ENCODE results near the gene DNAH2. TPM values are rescaled to one million over a fixed set of nuclear protein-coding genes. Genes with fewer than 3 reads are reported as not detected.

Gene DNAH2
- total and polyA plus RNA-seq, 2 experiments from 2014 or later = 0.38 TPM; not detected in 1

DNA sequence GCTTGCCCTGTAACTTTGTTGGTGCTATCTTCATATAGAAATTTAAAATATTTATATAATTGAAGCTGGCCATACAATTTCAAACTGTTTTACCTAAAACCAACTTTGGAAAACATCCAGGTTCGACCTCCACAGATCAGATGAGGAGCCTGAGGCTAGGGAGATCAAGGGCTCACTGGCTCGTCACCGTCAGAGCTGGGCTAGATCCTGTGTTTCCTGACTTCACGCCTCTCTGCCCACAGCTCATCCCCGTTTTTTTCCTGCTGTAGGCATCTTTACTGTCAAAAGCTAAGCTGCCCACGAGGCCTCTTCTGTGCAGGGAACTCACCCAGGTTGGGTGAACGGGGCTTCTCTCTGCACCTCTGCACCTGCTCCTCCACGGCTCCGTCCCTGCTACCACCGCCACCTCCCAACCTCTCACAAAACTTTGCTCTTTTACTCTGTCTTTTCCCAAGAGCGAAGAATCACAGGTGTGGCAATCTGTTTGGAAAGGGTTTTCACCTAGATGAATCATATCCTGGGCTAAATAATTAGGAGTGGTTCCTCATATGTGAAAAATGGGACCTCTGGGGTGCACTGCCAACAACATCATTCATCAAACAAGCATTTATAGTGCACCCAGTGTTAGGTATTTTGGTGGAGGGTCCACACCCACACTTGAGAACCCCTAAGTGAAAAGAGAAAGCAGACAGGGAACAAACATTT is 91.7 kb downstream of the DNAH2 start:
- no peak overlapping the region for H3K4me2 ChIP-seq
- no peak overlapping the region for H3K4me3 Mint-ChIP-seq
- H4K20me1 ChIP-seq (replicated peaks; ENCODE audit: insufficient read depth) = no peaks in the 10 kb centered on the region
- H3K36me3 Mint-ChIP-seq (ENCODE audit: low read depth) = no peaks in the 10 kb centered on the region
- ATAC-seq (no peak), DNase-seq (ENCODE audit: low spot score) (no peak)
- peaks cover 4% of the 10 kb centered on the region for H3K27me3 Mint-ChIP-seq (ENCODE audit: insufficient read depth, low read depth, poor library complexity)
- no peak overlapping the region for H3K27ac ChIP-seq (ENCODE audit: low read depth)
- no peaks in the 10 kb centered on the region for H3K4me1 ChIP-seq (ENCODE audit: insufficient read depth)
- no peaks in the 10 kb centered on the region for H3K9me2 ChIP-seq (ENCODE audit: insufficient read depth)
- H2AFZ ChIP-seq = no peak overlapping the region
- H3K27me3 ChIP-seq (ENCODE audit: insufficient read depth) = no peaks in the 10 kb centered on the region
- H3K79me2 ChIP-seq (replicated peaks; ENCODE audit: insufficient read depth) = no peaks in the 10 kb centered on the region
- no peak overlapping the region for H3K27ac Mint-ChIP-seq
- no peak overlapping the region for H3K4me3 ChIP-seq
- no peaks in the 10 kb centered on the region for H3K4me1 Mint-ChIP-seq
- no peaks in the 10 kb centered on the region for H3F3A ChIP-seq (replicated peaks; ENCODE audit: low read depth)
- H3K9me3 Mint-ChIP-seq = no peaks in the 10 kb centered on the region; the same call in 2 of the 3 replicates
- H3K36me3 ChIP-seq (ENCODE audit: insufficient read depth) = no peaks in the 10 kb centered on the region
- TF ChIP-seq STAT1 (IDR thresholded peaks at IDR 0.05; ENCODE audit: unreplicated experiment) (no peak), EZH2 (IDR thresholded peaks at IDR 0.05; ENCODE audit: low read depth, unreplicated experiment) (no peak), EZH2phosphoT487 (IDR thresholded peaks at IDR 0.05; ENCODE audit: unreplicated experiment) (no peak), ZNF114 (CRISPR knock-in tag; IDR thresholded peaks at IDR 0.05) (no peak), ZNF331 (CRISPR knock-in tag; IDR thresholded peaks at IDR 0.05; ENCODE audit: low read depth) (no peak), JUNB (IDR thresholded peaks at IDR 0.05; ENCODE audit: unreplicated experiment) (no peak), POLR2AphosphoS5 (IDR thresholded peaks at IDR 0.05; ENCODE audit: low read depth) (no peak), NANOG (IDR thresholded peaks at IDR 0.05; ENCODE audit: borderline replicate concordance) (no peak), CREB1 (CRISPR knock-in tag; IDR thresholded peaks at IDR 0.05; ENCODE audit: low read depth) (no peak)
- TF ChIP-seq, protein P1, sequence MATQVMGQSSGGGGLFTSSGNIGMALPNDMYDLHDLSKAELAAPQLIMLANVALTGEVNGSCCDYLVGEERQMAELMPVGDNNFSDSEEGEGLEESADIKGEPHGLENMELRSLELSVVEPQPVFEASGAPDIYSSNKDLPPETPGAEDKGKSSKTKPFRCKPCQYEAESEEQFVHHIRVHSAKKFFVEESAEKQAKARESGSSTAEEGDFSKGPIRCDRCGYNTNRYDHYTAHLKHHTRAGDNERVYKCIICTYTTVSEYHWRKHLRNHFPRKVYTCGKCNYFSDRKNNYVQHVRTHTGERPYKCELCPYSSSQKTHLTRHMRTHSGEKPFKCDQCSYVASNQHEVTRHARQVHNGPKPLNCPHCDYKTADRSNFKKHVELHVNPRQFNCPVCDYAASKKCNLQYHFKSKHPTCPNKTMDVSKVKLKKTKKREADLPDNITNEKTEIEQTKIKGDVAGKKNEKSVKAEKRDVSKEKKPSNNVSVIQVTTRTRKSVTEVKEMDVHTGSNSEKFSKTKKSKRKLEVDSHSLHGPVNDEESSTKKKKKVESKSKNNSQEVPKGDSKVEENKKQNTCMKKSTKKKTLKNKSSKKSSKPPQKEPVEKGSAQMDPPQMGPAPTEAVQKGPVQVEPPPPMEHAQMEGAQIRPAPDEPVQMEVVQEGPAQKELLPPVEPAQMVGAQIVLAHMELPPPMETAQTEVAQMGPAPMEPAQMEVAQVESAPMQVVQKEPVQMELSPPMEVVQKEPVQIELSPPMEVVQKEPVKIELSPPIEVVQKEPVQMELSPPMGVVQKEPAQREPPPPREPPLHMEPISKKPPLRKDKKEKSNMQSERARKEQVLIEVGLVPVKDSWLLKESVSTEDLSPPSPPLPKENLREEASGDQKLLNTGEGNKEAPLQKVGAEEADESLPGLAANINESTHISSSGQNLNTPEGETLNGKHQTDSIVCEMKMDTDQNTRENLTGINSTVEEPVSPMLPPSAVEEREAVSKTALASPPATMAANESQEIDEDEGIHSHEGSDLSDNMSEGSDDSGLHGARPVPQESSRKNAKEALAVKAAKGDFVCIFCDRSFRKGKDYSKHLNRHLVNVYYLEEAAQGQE (IDR thresholded peaks at IDR 0.05; ENCODE audit: unreplicated experiment) = no peak
- TF ChIP-seq, protein P2, sequence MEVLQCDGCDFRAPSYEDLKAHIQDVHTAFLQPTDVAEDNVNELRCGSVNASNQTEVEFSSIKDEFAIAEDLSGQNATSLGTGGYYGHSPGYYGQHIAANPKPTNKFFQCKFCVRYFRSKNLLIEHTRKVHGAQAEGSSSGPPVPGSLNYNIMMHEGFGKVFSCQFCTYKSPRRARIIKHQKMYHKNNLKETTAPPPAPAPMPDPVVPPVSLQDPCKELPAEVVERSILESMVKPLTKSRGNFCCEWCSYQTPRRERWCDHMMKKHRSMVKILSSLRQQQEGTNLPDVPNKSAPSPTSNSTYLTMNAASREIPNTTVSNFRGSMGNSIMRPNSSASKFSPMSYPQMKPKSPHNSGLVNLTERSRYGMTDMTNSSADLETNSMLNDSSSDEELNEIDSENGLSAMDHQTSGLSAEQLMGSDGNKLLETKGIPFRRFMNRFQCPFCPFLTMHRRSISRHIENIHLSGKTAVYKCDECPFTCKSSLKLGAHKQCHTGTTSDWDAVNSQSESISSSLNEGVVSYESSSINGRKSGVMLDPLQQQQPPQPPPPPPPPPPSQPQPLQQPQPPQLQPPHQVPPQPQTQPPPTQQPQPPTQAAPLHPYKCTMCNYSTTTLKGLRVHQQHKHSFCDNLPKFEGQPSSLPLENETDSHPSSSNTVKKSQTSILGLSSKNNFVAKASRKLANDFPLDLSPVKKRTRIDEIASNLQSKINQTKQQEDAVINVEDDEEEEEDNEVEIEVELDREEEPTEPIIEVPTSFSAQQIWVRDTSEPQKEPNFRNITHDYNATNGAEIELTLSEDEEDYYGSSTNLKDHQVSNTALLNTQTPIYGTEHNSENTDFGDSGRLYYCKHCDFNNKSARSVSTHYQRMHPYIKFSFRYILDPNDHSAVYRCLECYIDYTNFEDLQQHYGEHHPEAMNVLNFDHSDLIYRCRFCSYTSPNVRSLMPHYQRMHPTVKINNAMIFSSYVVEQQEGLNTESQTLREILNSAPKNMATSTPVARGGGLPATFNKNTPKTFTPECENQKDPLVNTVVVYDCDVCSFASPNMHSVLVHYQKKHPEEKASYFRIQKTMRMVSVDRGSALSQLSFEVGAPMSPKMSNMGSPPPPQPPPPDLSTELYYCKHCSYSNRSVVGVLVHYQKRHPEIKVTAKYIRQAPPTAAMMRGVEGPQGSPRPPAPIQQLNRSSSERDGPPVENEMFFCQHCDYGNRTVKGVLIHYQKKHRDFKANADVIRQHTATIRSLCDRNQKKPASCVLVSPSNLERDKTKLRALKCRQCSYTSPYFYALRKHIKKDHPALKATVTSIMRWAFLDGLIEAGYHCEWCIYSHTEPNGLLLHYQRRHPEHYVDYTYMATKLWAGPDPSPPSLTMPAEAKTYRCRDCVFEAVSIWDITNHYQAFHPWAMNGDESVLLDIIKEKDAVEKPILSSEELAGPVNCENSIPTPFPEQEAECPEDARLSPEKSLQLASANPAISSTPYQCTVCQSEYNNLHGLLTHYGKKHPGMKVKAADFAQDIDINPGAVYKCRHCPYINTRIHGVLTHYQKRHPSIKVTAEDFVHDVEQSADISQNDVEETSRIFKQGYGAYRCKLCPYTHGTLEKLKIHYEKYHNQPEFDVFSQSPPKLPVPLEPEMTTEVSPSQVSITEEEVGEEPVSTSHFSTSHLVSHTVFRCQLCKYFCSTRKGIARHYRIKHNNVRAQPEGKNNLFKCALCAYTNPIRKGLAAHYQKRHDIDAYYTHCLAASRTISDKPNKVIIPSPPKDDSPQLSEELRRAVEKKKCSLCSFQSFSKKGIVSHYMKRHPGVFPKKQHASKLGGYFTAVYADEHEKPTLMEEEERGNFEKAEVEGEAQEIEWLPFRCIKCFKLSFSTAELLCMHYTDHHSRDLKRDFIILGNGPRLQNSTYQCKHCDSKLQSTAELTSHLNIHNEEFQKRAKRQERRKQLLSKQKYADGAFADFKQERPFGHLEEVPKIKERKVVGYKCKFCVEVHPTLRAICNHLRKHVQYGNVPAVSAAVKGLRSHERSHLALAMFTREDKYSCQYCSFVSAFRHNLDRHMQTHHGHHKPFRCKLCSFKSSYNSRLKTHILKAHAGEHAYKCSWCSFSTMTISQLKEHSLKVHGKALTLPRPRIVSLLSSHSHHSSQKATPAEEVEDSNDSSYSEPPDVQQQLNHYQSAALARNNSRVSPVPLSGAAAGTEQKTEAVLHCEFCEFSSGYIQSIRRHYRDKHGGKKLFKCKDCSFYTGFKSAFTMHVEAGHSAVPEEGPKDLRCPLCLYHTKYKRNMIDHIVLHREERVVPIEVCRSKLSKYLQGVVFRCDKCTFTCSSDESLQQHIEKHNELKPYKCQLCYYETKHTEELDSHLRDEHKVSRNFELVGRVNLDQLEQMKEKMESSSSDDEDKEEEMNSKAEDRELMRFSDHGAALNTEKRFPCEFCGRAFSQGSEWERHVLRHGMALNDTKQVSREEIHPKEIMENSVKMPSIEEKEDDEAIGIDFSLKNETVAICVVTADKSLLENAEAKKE (CRISPR knock-in tag; IDR thresholded peaks at IDR 0.05) = no peak
- TF ChIP-seq, protein P3, sequence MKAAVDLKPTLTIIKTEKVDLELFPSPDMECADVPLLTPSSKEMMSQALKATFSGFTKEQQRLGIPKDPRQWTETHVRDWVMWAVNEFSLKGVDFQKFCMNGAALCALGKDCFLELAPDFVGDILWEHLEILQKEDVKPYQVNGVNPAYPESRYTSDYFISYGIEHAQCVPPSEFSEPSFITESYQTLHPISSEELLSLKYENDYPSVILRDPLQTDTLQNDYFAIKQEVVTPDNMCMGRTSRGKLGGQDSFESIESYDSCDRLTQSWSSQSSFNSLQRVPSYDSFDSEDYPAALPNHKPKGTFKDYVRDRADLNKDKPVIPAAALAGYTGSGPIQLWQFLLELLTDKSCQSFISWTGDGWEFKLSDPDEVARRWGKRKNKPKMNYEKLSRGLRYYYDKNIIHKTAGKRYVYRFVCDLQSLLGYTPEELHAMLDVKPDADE (IDR thresholded peaks at IDR 0.05) = no peak
- TF ChIP-seq, protein P4, sequence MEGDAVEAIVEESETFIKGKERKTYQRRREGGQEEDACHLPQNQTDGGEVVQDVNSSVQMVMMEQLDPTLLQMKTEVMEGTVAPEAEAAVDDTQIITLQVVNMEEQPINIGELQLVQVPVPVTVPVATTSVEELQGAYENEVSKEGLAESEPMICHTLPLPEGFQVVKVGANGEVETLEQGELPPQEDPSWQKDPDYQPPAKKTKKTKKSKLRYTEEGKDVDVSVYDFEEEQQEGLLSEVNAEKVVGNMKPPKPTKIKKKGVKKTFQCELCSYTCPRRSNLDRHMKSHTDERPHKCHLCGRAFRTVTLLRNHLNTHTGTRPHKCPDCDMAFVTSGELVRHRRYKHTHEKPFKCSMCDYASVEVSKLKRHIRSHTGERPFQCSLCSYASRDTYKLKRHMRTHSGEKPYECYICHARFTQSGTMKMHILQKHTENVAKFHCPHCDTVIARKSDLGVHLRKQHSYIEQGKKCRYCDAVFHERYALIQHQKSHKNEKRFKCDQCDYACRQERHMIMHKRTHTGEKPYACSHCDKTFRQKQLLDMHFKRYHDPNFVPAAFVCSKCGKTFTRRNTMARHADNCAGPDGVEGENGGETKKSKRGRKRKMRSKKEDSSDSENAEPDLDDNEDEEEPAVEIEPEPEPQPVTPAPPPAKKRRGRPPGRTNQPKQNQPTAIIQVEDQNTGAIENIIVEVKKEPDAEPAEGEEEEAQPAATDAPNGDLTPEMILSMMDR (conservative IDR thresholded peaks at IDR 0.05; ENCODE audit: low read depth in 2 of 2) = no peak

All from GM23338 (cell line).